A673 (cell line): ENCODE measurements around the gene GPBP1.

Experiments
- EZH2 ChIP-seq: fragments of 200-600 bp; sonication (generic); IDR thresholded peaks from 2 replicates; pipeline ENCODE4 v1.6.1; 2017; ENCODE audit warnings: borderline replicate concordance, low read depth, mild to moderate bottlenecking, mixed read lengths, antibody characterized with exemption, low read length; ENCODE audit not compliant: poor library complexity, severe bottlenecking
- TF ChIP-seq, protein P1 (sequence below): fragments of 300-800, 200-600 bp; sonication (generic); conservative IDR thresholded peaks from 2 replicates; pipeline ENCODE4 v1.5.1; 2017; ENCODE audit warnings: low read depth, mild to moderate bottlenecking, antibody characterized with exemption, low read length, moderate library complexity, mixed read lengths

GRCh38 chr5:57207007-57207653 is 33.3 kb downstream of the GPBP1 start:
- TF ChIP-seq, protein P1, sequence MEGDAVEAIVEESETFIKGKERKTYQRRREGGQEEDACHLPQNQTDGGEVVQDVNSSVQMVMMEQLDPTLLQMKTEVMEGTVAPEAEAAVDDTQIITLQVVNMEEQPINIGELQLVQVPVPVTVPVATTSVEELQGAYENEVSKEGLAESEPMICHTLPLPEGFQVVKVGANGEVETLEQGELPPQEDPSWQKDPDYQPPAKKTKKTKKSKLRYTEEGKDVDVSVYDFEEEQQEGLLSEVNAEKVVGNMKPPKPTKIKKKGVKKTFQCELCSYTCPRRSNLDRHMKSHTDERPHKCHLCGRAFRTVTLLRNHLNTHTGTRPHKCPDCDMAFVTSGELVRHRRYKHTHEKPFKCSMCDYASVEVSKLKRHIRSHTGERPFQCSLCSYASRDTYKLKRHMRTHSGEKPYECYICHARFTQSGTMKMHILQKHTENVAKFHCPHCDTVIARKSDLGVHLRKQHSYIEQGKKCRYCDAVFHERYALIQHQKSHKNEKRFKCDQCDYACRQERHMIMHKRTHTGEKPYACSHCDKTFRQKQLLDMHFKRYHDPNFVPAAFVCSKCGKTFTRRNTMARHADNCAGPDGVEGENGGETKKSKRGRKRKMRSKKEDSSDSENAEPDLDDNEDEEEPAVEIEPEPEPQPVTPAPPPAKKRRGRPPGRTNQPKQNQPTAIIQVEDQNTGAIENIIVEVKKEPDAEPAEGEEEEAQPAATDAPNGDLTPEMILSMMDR = no peak
- no peak for TF ChIP-seq EZH2
